Mammary epithelial cell (primary cell): Measurements from ENCODE around the gene PLG.

Experiments
- EZH2 ChIP-seq: IDR thresholded peaks from 2 replicates; pipeline ENCODE4 v1.6.1; 2012; ENCODE audit warnings: low read length, inconsistent platforms, borderline replicate concordance
- TF ChIP-seq, protein P1 (sequence below), 2 donors: IDR thresholded peaks in 1 of 2; conservative IDR thresholded peaks in 1 of 2; 2 replicates each; pipeline ENCODE4 v1.5.1; 2011 to 2012; ENCODE audit warnings: inconsistent platforms in 2 of 2, low read length in 2 of 2, mild to moderate bottlenecking in 2 of 2, control low read depth in 1 of 2, low read depth in 1 of 2; ENCODE audit not compliant: insufficient read depth in 1 of 2; ENCODE audit errors: extremely low read depth in 1 of 2

DNA sequence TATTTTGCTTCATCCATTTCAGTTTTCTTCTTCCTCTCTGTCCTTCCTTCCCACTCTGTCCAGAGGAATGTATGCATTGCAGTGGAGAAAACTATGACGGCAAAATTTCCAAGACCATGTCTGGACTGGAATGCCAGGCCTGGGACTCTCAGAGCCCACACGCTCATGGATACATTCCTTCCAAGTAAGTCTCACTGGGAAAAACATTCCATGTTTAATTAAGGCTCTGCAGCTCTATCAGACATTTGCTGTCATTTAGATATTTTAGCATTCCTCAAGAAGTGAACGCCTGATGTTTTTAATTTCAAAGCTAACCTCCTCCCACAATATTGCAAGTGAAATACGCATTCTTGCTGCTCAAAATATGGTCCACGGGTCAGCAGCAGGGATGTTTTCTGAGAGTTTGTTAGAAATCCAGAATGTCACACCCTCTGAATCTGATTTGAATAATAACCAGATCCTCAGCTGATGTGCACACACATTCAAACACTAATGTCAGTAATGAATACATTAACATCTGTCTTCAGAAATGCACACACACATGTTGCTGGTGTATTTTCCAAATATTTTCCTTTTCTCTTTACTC lies 12.8 kb downstream of the PLG start:
- TF ChIP-seq, protein P1, sequence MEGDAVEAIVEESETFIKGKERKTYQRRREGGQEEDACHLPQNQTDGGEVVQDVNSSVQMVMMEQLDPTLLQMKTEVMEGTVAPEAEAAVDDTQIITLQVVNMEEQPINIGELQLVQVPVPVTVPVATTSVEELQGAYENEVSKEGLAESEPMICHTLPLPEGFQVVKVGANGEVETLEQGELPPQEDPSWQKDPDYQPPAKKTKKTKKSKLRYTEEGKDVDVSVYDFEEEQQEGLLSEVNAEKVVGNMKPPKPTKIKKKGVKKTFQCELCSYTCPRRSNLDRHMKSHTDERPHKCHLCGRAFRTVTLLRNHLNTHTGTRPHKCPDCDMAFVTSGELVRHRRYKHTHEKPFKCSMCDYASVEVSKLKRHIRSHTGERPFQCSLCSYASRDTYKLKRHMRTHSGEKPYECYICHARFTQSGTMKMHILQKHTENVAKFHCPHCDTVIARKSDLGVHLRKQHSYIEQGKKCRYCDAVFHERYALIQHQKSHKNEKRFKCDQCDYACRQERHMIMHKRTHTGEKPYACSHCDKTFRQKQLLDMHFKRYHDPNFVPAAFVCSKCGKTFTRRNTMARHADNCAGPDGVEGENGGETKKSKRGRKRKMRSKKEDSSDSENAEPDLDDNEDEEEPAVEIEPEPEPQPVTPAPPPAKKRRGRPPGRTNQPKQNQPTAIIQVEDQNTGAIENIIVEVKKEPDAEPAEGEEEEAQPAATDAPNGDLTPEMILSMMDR (conservative IDR thresholded peaks at IDR 0.05 in 1 of 2, IDR thresholded peaks at IDR 0.05 in 1 of 2; ENCODE audit: extremely low read depth in 1 of 2, insufficient read depth in 1 of 2, low read depth in 1 of 2, low read length in 2 of 2) = no peak
- TF ChIP-seq EZH2 = no peak
